ENCODE measurements around the gene CACNA2D3. TPM values are rescaled to one million over a fixed set of nuclear protein-coding genes. Genes with fewer than 3 reads are reported as not detected.

The CACNA2D3 gene
- total RNA-seq, 4 donors from 2014 or later, result 0.83 to 5.0 (median 2.5) TPM

GRCh38 chr3:54830658-54831057 is 708.3 kb downstream of the CACNA2D3 start:
- TF ChIP-seq POLR2A (IDR thresholded peaks at IDR 0.05), result no peak
- no peak for TF ChIP-seq CTCF (IDR thresholded peaks at IDR 0.05)
- intact Hi-C loops (cut with DNase I; ENCODE audit: low total_unique reads), result no loop called here
- no peaks in the 10 kb centered on the region for H3K36me3 ChIP-seq
- H3K4me1 ChIP-seq, result no peaks in the 10 kb centered on the region
- no peak overlapping the region for H3K27ac ChIP-seq
- H3K4me3 ChIP-seq, result no peak overlapping the region
- no peaks in the 10 kb centered on the region for H3K27me3 ChIP-seq
- H3K9me3 ChIP-seq, result peaks cover 0 to 6% of the 10 kb centered on the region in 2 donors
- DNase-seq, result no peak

DNA sequence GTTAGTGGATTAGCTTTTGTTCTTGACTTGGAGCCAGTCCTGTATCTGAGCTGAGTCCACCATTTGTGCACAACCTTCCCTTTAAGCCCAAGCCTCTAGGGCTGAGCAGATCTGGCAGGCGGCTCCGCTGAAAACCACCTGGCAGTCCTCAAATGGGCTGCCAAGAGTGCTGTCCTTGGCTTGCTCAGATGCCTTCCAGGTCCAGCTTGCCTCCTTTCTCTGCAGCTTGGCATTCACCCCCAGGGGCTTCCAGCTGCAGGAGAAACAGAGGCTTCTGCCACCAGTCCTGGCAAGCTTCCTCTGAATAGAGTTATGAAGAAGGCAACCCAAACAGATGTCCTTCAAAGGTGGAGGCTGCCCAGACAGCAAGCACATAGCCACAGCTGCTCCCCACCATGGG is 708.8 kb downstream of the CACNA2D3 start:
- DNase-seq, result no peak
- H3K9me3 ChIP-seq, result peaks cover 0 to 6% of the 10 kb centered on the region in 2 donors
- H3K27ac ChIP-seq, result no peak overlapping the region
- no peaks in the 10 kb centered on the region for H3K4me1 ChIP-seq
- TF ChIP-seq POLR2A (IDR thresholded peaks at IDR 0.05) (no peak), CTCF (IDR thresholded peaks at IDR 0.05) (no peak)
- H3K27me3 ChIP-seq, result no peaks in the 10 kb centered on the region
- intact Hi-C loops (cut with DNase I; ENCODE audit: low total_unique reads), result no loop called here
- H3K4me3 ChIP-seq, result no peak overlapping the region
- H3K36me3 ChIP-seq, result no peaks in the 10 kb centered on the region

DNA sequence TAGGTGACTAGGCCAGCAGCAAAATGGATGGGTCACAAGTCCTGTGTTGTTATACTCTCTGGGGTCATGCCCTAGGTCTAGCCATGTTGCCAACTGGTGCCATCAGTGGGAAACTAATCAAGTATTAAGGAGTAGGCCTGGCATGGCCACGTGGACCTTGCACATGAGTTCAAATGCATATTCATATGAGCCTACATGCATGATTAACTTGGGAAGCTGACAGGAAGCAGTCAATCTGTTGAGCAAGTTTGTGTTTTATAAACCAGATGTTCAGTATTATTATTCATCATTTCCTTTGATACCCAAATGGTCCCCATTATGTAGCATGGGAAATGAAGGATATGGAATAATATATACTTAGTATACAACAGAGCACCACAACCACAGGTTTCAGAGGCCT is 710.5 kb downstream of the CACNA2D3 start:
- H3K27me3 ChIP-seq, result no peaks in the 10 kb centered on the region
- no peak overlapping the region for H3K27ac ChIP-seq
- intact Hi-C loops (cut with DNase I; ENCODE audit: low total_unique reads), result no loop called here
- H3K9me3 ChIP-seq, result peaks cover 0 to 6% of the 10 kb centered on the region in 2 donors
- TF ChIP-seq CTCF (IDR thresholded peaks at IDR 0.05) (no peak), POLR2A (IDR thresholded peaks at IDR 0.05) (no peak)
- no peak overlapping the region for H3K4me3 ChIP-seq
- H3K4me1 ChIP-seq, result no peaks in the 10 kb centered on the region
- DNase-seq, result no peak
- H3K36me3 ChIP-seq, result no peaks in the 10 kb centered on the region

DNA sequence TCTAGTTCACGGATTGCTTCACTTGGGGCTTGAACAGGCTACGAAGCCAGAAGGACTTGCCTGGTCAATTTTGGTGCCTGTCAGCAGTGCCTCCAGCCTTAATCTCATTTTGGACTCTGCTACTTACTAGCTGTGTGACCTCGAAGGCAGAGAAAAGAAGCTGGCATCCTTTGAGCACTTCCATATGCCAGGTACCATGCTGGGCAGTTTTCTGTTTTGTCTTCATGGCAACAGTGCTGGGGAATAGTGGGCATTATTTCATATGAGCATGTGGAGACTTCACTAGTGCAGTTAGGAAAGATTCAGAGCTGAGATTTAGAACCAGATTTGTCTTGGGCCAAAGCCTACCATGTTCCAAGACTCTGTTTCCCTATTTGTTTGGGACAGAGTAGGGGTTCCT is 713.3 kb downstream of the CACNA2D3 start:
- peaks cover 0 to under 1% of the 10 kb centered on the region in 2 donors for H3K9me3 ChIP-seq
- DNase-seq, result no peak
- no peak overlapping the region for H3K4me3 ChIP-seq
- H3K27me3 ChIP-seq, result no peaks in the 10 kb centered on the region
- H3K27ac ChIP-seq, result no peak overlapping the region
- no peaks in the 10 kb centered on the region for H3K4me1 ChIP-seq
- TF ChIP-seq POLR2A (IDR thresholded peaks at IDR 0.05), result no peak
- no peak for TF ChIP-seq CTCF (IDR thresholded peaks at IDR 0.05)
- no peaks in the 10 kb centered on the region for H3K36me3 ChIP-seq
- intact Hi-C loops (cut with DNase I; ENCODE audit: low total_unique reads), result no loop called here

GRCh38 chr3:54836871-54837270 is 714.5 kb downstream of the CACNA2D3 start:
- DNase-seq, result no peak
- no peaks in the 10 kb centered on the region for H3K36me3 ChIP-seq
- H3K4me1 ChIP-seq, result no peaks in the 10 kb centered on the region
- no peaks in the 10 kb centered on the region for H3K9me3 ChIP-seq
- H3K27ac ChIP-seq, result no peak overlapping the region
- intact Hi-C loops (cut with DNase I; ENCODE audit: low total_unique reads), result no loop called here
- TF ChIP-seq POLR2A (IDR thresholded peaks at IDR 0.05), result no peak
- TF ChIP-seq CTCF (IDR thresholded peaks at IDR 0.05), result no peak
- no peaks in the 10 kb centered on the region for H3K27me3 ChIP-seq
- H3K4me3 ChIP-seq, result no peak overlapping the region

Data from uterus (tissue), 4 donors.